Jurkat, Clone E6-1 (cell line): Measurements from ENCODE around the gene ALDH2.
A peak's percentile ranks its signal among the peaks of the same experiment; 100 is the strongest.
"Not testable (repeated sequence)": the region's sequence is repeated elsewhere in the genome, so short reads cannot be mapped to it uniquely, and the experiment has no call there.

Source experiments
- DNase-seq: peaks from one replicate; pipeline ENCODE4 v3.0.0-alpha.2; 2011; ENCODE audit warnings: low read depth, low spot score
- H3K4me3 ChIP-seq: 2 replicates; pipeline ENCODE4 v1.5.1; 2011; ENCODE audit warnings: mild to moderate bottlenecking, low read length, control low read depth, moderate library complexity

ALDH2 gene

DNA sequence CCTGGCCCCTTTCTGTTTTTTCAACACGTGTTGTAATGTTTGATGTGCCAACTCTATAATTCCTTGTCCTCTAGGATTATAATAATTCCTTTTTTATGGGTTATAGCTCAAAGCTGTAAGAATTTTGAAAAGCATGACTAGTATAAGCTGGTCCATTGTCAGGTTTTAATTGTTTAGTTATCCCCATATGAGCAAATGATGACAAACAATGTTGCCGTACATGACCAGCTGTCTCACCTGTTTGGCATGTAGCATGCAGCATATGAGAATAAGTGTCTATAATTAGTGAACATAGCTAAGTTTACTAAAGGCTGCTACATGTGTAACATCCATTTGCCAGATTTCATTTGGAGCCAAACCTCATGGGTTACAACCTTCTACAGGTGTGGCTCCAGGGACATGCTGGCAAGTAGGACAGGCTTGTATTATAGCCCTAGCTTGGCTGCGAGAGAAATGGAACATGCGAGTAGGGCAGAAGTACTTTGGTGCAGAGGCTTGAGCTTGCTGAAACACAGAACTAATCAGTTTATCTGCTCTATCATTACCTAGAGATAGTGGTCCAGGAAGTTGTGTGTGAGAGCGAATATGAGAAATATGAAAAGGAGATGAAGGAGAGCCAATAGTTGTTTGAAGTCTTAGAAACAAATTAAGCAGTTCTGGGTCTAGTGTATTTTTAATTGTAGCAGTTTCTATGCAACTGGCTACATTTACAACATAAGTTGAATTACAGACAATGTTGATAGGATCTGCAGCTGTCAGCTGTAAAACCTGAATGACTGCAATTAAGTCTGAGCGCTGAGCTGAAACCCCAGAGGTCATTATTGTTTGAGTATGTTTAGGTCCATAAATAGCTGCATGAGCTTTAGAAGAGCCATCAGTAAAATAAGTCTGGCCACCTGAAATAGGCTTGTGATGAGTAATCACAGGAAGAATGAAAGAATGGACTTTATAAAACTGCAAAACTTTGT lies 52.7 kb downstream of the ALDH2 start:
- no peak overlapping the region for H3K4me3 ChIP-seq
- DNase-seq = no peak

DNA sequence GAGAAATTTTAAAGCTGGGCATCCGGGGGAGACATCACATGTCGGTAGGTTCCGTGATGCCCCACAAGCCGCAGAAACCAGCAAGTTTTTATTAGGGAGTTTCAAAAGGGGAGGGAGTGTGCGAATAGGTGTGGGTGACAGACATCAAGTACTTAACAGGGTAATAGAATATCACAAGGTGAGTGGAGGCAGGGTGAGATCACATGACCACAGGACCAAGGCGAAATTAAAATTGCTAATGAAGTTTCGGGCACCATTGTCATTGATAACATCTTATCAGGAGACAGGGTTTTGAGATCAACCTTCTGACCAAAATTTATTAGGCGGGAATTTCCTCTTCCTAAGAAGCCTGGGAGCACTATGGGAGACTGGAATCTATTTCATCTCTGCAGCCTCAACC lies 54.1 kb downstream of the ALDH2 start:
- not testable (repeated sequence) for H3K4me3 ChIP-seq, DNase-seq

DNA sequence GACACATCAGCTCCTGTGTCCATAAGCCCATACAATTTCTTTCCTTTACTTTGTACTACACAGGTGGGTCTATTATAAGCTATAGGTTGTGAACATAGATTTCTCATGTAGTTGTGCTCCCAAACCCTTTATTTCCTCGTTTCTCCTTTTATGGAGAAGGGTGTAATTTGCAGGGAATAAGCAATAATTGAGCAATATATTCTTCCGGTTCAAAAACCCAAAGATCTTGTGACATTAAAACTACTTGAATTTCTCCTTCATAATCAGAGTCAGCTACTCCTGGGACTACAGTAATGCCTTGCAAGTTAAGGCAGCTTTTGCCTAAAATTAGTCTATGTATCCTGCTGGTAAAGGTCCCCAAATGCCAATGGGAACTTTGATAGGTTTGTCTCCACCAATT lies 56.2 kb downstream of the ALDH2 start:
- DNase-seq = no peak
- H3K4me3 ChIP-seq = no peak overlapping the region

DNA sequence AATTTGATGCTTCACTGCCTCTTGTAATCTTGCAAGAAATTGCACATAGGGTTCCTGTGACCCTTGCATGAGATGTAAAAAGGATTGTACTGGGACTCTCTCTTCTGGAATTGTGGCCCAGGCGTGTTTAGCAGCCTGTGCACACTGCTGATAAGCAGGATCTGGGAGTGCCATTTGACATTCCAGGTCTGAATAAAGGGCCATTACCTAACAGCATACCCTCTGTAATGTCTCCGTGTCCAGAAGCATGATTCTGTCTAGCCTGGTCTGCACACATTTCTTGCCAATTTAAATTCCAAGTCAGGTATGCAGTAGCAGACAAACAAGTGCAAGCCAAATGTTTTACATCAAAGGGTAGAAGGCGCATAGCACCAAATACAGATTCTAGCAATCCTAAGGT lies 57.2 kb downstream of the ALDH2 start:
- no peak overlapping the region for H3K4me3 ChIP-seq
- no peak for DNase-seq

DNA sequence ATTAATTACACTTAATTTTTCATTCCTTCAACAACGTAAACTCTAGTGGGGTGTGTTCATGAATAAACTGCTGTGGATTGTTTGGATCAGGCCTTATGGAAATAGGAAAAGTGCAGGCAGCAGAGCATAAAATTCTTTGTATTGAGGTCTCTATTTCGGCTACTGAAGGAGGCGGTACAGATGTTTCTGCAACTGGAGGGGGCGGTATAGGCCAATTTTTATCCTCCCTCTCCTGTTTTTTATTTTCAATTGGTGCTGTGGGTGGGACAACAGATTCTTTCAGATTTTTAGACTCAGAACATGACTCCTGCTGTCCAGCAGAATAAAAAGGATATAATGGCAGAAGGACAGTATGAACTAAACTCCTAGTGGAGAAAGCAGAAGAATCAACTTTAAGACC lies 57.6 kb downstream of the ALDH2 start:
- DNase-seq, H3K4me3 ChIP-seq: not testable (repeated sequence)

DNA sequence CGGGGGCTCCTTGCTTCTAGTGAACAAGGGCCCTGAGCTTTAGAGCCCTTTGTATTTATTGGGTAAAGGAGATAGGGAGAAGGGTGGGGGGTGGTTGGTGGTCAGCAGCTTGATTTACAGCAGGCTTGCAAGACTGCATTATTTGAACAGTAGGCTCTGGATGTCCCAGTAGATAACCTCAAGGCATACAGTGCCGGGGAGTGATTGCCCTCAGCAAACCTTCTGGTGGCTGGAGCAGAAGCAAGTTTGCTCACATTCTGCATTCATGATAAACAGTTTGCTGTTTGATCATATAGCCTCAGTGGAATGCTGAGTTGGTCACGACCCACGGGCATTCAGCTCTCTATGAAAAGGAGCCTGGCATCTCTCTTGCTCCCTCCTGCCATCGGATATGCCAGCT lies 58.8 kb downstream of the ALDH2 start:
- no peak overlapping the region for H3K4me3 ChIP-seq

DNA sequence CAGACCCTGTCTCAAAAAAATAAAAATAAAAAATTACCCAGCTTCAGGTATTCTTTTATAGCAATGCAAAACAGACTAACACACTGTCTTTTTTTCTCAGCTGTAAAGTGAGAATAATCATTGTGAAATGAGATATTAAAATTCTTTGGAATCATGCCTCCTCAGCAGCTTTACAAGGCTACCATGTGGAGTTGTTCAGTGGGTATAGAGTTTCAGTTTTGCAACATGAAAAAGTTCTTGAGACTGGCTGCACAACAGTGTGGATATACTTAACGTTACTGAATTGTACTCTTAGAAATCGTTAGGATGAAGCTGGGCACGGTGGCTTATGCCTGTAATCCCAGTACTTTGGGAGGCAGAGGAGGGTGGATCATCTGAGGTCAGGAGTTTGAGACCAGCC lies 59.6 kb downstream of the ALDH2 start:
- DNase-seq = no peak
- H3K4me3 ChIP-seq = no peak overlapping the region

More for the DNA sequence above, 58.8 kb downstream of the ALDH2 start:
- DNase-seq = no peak

DNA sequence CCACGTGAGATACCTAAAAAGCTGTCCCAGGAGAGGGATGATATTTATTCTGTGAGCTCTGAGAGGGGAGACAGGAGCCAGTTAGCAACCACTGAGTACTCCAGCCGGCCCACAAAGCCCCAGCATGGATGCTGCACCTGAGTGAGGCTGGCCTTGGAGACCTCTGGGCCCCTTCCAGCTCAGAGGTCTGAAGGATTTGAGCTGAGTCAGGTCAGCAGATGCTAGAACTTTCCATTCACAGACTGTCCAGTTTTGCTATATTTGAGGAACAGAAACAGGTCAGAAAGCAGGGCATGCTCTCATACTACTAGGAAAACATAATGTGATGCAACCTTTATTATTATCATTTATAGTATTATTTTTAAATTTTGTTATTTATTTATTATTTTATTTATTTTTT lies 60.3 kb downstream of the ALDH2 start:
- no peak overlapping the region for H3K4me3 ChIP-seq
- DNase-seq = no peak

DNA sequence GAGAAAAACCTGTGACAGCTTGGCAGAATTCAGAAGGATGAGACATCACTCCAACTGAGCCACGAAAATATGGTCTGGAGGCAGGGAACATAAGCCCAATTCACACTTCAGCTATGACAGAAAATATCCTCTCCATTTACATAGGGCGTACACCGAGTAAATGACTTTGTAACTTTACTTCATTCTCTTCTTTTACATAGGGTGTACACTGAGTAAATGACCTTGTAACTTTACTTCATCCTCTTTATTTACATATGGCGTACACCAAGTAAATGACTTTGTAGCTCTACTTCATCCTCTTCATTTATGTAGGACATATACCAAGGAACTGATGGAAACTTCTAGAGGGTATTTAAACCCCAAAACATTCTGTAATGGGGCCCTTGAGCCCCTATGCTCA lies 61.2 kb downstream of the ALDH2 start:
- DNase-seq = no peak
- no peak overlapping the region for H3K4me3 ChIP-seq

DNA sequence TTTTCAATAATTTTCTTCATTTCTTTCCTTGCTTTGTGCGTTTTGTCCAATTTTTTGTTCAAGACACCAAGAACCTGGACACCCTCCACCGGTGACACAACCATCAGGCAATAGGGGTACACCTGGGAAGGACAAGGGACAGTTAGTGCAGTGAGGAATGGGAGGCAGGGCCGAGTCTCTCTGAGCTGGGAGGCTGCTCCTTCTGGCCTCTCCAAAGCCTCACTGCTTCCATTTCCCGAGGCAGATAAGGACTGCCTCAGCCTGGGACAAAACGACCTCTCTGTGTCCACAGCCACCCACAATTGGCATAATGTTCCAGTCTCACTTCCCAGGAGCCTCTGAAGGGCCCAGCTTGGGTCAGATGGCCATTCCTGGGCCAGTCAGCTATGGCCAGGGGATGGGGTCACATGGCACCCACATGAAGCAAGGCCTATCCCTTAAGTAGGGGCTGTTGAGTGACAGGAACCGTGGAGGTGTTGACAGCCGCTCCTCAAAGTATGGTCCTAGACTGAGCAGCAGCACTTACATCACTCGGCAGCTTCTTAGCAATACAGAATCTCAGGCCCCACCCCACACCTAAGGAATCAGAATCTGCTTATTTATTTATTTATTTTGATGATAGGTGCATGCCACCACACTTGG lies 61.7 kb downstream of the ALDH2 start:
- H3K4me3 ChIP-seq = no peak overlapping the region
- no peak for DNase-seq

DNA sequence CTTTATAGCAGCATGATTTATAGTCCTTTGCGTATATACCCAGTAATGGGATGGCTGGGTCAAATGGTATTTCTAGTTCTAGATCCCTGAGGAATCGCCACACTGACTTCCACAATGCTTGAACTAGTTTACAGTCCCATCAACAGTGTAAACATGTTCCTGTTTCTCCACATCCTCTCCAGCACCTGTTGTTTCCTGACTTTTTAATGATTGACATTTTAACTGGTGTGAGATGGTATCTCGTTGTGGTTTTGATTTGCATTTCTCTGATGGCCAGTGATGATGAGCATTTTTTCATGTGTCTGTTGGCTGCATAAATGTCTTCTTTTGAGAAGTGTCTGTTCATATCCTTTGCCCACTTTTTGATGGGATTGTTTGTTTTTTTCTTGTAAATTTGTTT lies 62.9 kb downstream of the ALDH2 start:
- not testable (repeated sequence) for DNase-seq, H3K4me3 ChIP-seq

DNA sequence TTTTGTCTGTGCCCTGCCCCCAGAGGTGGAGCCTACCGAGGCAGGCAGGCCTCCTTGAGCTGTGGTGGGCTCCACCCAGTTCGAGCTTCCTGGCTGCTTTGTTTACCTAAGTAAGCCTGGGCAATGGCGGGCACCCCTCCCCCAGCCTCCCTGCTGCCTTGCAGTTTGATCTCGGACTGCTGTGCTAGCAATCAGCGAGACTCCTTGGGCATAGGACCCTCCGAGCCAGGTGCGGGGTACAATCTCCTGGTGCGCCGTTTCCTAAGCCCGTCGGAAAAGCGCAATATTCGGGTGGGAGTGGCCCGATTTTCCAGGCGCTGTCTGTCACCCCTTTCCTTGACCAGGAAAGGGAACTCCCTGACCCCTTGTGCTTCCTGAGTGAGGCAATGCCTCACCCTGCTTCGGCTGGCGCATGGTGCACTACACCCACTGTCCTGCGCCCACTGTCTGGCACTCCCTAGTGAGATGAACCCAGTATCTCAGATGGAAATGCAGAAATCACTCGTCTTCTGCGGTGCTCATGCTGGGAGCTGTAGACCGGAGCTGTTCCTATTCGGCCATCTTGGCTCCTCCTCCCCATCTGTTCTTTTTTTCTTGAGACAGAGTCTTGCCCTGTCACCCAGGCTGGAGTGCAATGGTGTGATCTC lies 68.1 kb downstream of the ALDH2 start:
- H3K4me3 ChIP-seq, DNase-seq: not testable (repeated sequence)

DNA sequence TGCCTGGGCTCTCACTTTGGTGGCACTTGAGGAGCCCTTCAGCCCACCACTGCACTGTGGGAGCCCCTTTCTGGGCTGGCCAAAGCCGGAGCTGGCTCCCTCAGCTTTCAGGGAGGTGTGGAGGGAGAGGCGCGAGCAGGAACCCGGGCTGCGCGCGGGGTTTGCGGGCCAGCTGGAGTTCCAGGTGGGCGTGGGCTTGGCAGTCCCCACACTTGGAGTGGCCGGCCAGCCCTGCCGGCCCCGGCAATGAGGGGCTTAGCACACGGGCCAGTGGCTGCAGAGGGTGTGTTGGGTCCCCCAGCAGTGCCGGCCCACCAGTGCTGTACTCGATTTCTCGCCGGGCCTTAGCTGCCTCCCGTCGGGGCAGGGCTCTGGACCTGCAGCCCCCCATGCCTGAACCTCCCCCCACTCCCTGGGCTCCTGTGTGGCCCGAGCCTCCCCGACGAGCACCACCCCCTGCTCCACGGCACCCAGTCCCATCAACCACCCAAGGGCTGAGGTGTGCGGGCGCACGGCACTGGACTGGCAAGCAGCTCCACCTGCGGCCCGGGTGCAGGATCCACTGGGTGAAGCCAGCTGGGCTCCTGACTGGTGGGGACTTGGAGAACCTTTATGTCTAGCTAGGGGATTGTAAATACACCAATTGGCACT lies 68.9 kb downstream of the ALDH2 start:
- H3K4me3 ChIP-seq, DNase-seq: not testable (repeated sequence)

DNA sequence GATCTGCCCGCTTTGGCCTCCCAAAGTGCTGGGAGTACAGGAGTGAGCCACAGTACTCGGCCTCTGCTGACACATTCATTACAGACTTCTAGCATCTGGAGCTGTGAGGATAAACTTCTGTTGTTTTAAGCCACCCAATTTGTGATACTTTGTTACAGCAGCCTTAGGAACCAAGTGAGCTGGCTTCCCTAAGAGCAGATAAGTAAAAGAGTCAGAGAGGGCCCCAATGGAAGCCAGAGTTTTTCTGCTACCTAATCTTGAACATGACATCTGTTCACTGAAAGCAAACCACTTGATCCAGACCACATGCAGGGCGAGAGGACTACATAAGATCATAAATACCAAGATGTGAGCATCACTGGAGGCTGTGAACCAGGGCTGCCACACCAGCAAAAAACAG lies 71.6 kb downstream of the ALDH2 start:
- no peak for DNase-seq
- no peak overlapping the region for H3K4me3 ChIP-seq

DNA sequence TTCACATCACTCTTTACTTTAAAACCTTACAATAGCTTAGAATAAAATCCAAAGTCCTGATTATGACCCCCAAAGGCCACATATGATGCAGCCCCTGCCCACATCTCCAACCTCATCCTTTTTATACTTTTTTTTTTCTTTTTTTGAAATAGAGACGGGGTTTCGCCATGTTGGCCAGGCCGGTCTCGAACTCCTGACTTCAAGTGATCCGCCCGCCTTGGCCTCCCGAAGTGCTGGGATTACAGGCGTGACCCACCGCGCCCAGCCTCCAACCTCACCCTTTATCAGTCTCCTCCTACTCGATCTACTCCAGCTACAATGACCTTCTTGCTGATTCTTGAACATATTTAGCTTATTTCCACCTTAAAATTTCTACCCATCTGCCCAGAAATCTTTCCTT lies 74.1 kb downstream of the ALDH2 start:
- peak overlapping the region; percentile 85 for H3K4me3 ChIP-seq
- no peak for DNase-seq

DNA sequence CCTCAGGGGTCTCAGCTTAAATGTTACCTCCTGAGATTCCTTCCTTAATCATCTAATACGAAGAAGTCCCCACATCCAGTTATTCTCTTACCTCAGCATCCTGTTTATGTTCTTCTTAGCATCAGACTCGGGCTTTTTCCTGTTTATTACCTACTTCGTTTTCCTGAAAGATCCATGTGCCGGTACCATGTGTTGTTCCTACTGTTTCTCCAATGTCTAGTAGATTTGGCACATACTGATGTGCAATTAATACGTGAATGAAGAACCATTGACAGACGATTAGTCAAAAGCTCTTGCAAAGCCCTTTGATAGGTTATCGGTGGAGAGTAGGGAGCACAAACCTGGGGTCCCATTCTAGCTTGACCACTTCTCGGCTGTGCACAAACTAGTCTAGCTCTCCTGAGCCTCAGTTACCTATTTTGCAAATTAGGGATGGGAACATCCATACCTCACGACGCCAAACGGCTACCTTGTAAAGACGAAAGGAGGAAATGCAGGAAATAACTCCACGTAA lies 74.6 kb downstream of the ALDH2 start:
- DNase-seq = no peak
- H3K4me3 ChIP-seq = peak overlapping the region; percentile 85

DNA sequence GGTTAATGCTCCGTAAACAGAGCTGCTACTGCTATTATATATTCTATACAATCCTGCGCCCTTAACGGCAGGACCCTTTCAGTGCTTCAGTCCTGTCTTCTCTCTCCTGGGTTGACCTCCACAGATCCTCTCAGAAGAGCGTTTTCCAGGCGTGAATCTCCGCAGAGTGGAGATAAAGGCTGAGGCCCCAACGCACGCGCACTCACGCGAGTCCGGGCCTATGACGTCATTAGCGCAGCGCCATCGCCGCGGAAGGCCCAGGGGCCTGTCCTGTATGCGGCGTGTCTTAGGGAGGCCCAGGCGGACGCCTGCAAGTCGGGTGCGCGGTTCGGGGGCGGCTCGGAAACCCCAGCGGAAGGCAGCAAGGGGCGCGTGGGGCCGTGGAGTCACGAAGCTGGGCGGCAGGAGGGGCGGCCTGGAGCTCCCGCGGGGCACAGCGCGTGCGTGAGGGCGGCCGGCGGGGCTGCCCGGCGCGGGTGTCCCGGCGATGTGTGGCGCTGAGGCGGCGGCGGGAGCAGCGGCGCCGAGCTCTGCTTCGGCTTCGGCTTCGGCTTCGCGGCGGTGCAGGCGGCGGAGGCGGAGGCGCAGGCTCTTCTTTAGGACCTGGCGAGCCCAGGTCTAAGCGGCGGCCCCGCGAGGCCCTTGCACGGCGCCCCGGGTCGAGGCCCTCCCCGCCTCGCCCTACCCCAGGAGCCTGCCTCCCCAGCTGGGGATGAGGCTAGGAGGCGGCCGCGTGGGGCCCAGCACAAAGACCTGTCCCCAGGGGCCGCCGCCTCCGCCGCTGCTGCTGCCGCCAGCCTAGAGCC lies 75.2 kb downstream of the ALDH2 start, which contains the start of gene MAPKAPK5:
MAPKAPK5 (plus strand) TSS at position 479 of the 806 bp plus-strand sequence. CDS start 506 bp downstream, outside the sequence.
- peak; percentile 94 for DNase-seq

More for the DNA sequence above, 75.2 kb downstream of the ALDH2 start, which contains the start of gene MAPKAPK5:
- H3K4me3 ChIP-seq = peak within 1 kb of the TSS; percentile 85
